NCI-H524 (cell line): ENCODE data around the gene CD5L.

Experiments
- DNase-seq, 2 experiments: peaks; one replicate each; lab custom pipeline; 2025; lab: John Stamatoyannopoulos, UW

CD5L gene

GRCh38 chr1:157841708-157842107 lies at the start of gene CD5L:
CD5L (minus strand) TSS chr1:157841808; CDS start chr1:157841701, 107 bp downstream.
- DNase-seq = no peak

DNA sequence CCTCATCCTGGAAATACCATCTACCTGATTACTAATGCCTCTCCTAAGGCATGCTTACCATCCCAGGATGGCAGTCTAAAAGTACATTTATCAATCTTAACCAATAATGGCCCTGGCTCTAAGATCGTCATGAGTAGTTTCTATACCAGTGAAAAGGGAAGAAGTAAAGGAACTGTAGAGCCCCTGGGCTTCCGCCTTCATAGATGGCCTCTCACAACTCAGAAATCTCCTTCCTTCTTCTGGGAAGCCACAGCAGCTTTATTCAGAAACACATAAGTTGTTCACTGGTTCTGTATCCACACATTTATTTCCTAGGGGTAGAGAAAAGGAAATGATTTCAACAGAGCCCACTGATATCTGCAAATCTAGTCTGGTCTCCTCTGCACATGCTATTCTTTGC lies 41.0 kb upstream of the CD5L start:
- DNase-seq = no peak

- no peak for DNase-seq
Observed at GRCh38 chr1:157880621-157881020, 39.0 kb upstream of the CD5L start.

DNA sequence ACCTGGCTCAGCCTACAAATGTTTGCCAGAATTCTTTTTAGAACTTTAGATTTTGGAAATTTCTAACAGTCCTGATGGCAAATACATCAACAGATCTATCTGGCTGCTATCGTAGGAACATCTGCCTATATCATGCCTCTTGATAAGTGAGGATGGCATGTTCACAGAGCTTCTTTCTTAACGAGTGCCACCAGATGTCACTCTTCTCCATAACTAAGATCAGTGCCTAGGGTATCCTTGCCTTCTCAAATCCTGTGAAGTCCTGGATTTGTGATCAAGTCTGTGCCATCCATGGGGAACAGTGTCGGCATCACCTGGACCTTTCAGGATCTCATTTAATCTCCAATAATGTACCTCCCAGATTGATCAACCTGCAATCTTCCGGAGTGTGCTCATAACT lies 36.5 kb upstream of the CD5L start:
- peak in 1 of 2 experiments; percentile 31 for DNase-seq

GRCh38 chr1:157870490-157870889 lies 28.9 kb upstream of the CD5L start:
- no peak for DNase-seq

DNA sequence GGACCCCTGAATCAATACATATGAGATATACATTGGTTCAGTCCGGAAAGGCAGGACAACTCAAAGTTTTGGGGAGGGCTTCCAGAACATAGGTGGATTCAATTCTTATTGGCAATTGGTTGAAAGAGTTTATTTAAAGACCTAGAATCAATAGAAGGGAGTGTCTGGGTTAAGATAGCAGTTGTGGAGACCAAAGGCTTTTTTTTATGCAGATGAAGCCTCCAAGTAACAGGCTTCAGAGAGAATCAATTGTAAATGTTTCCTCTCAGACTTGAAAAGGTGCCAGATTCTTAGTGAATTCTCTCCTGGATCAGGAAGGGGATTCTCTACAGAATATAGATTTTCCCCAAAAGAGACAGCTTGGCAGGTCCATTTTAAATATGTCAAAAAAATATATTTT lies 27.0 kb upstream of the CD5L start:
- DNase-seq = no peak

DNA sequence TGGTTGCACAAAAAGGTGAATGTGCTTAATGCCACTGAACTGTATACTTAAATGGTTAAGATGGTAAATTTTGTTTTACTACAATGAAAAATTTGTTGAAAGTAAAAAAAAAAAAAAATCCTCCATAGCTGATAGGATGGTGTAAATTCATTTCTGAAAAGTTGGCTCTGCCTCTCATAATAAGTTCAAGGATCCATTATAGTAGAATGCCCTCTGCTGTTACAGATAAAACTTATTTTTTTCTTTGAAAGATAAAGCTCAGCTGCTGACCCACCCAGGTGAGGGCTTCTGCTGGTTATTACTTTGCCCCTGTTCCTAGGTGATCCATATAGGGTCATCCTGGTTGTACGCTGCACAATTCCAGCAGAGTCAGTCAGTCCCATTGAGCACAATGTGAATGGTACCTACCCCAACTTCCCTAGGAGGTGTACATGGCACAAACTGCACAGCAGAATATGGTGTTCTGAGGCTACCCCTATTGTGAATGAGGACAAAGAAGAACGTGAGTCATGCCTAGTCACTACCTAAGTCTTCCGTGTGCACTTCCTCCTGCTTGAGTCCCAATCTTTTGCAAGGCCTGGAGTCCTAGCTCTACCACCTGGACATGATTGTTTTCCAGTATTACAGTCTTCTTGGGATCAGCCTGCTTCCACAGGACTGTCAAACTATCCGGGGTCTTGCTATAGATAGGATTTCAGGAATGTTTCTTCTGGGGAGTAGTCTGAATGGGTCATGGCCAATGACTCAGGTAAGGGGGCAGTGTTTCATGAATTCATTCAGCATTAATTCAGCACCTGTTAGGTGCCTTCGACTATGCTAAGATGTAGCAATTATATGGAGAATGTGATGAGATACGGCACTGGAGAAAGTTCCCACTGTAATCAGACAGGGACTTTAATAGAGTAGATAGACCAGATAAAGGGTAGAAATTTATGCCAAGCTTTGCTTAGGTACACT lies 20.8 kb upstream of the CD5L start:
- DNase-seq = no peak

- DNase-seq = no peak
Observed at GRCh38 chr1:157856538-157856937, 14.9 kb upstream of the CD5L start.

DNA sequence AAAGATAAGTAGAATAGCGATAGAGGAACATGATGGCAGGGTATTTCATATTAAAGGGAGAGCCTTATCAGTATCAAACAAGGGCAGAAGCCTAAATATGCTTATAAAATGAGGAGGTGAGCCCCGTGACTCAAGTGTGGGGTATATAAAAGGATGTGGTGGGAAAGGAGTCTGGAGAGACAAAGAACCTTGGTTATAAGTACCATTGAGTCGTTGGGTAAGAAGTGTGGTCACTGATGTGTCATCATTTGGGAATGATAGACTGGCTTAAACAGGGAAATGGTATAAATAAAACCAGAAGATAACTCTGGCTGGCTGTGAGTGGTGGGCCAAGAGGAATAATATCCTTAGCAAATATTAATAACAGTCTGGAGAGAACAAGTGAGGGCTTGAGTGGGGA lies 10.9 kb upstream of the CD5L start:
- DNase-seq = no peak

DNA sequence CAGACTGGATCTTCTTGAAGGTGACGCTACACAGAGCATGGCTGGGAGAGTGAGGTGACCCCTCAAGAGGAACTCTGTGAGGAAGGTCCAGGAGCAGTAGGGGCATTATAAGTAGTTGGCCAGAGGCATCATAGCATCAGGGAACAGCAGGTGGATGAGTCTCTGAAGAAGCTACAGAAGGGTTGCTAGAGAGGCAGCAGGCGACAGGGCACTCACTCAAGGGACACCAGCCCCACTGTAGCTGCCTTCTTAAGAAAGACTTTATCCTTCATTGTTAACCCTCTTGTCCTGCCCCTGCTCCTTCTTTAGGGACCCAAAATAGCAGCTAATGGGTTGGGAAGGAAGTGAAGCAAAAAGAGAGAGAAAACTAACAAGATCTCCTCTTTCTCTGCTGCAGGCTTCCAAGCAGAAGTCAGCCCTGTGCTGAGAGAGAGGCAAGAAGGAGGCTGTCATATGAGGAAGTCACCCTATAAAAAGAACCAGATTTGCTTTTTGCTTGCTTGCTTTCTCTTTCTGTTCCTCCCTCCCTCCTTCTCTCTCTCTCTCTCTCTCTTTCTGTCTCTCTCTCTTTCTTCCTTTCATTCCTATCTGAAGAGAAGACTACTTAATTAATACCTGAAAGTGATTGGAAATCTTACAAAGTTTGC lies 7.7 kb upstream of the CD5L start:
- DNase-seq = no peak

DNA sequence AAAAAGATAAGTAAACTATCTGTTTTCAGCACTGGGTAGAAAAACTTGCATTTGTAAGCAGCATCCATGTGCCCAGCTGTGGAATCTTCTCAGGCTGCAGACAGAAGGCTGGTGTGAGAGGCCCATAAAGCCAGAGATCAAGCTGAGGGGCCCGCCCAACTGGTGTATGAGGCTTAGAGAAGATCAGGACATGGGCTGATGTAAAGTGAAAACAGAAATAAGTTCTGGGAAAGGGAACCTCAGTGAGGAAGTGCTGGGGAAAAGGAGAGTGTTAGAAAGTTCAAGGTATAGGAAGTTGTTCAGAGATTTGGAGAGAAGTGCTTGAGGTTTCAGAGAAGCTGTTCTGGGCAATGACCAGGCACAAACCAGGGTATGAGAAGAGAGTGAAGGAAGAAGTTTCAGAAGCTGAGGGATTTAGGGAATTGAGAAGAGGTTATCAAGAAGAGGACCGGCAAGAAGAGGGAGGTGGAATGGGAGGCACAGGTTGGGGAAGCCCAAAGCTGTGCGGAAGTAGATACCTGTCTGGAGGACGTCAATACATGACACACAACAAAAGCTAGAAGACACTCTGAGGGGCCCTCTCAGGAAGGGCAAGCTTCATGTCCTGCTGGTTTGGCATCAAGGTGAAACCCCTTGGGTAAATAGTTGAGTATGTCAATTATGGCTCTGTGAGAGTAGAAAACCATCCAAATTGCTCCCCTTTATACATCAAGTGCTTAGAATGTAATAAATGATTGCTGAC lies 2.7 kb upstream of the CD5L start:
- DNase-seq = no peak

DNA sequence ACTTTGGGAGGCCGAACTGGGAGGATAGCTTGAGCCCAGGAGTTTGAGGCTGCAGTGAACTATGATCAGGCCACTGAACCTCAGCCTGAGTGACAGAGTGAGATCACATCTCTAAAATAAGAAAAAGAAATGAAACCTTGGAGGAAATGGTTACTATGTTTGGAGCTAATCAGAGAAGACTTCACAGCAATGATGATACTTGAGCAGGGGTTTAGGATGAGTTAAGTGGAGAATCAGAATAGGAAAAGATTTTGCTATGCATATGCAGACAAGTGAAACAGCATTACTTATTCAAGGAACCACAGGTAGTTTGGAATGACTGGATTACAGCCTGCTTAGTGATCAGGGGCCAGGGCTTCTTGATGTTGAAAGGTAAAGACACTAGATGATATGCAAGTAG lies 1.3 kb upstream of the CD5L start:
- no peak for DNase-seq

DNA sequence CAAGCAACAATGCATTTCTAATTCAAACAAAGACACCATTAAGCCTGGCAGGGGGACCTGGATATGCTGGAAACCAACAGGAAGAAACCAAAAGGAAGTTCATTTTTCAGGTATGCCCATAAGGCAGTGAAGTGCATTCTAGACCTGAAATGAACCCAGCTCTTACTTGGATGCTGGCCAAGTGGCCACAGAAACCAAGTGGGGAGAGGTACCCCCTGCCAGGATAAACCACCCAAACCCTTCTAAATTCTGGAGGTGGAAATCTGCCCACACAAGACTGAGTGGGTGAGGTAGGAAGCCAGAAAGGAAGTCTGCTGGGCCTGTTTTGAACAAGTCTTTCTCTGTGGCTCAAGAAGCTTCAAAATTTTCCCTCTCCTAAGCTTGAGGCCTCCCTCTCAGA lies 2.6 kb downstream of the CD5L start:
- no peak for DNase-seq

DNA sequence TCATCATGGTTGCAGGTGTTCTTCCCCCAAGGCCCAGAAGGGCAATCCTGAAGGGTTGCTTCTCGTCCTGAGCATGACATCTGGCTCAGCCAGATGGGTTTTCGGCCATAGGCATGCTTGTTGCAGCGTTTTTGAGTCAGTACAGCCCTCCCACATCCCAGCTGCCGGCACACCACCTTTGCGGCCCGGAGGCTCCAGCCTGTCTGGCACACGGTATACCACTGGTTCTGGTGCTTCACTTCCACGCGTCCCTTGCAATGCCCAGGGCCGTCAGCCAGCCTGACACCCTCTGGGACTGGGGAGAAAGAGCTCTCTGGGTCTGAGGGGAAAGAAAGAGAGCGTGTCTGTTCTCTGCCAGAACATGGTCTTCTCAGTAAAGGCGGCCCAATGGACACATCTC lies 7.2 kb downstream of the CD5L start:
- no peak for DNase-seq

- DNase-seq = no peak
Observed at GRCh38 chr1:157833145-157833544, 8.5 kb downstream of the CD5L start.

DNA sequence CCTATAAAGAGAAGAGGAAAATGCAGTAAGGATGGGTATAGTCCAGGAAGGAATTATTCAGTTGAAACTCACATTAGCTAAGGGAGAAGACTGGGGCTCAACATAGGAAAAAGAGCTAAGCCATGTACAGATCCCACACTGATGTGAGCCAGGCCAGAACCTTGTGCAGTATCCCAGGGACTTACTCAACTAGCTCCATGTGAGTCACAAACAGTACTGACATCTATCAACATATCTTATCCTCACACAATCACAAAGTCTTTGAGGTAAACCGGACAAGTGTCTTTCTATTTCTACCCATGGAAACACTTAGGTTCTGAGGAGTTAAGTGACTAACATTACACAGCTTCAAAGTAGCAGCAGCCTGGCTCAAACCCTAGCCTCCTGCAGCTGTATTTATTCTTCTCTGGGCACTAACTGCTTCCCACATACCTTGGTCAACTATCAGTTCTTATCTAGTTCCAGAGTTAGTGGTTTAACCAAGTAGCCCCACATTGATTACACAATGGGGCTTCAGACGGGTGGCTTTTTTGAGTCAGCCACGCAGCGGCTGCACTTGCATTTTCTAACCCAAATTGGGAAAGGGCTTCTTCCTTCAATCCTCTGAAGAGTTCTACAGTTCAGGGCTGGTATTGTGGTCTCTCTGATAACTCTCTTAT lies 9.5 kb downstream of the CD5L start:
- DNase-seq = no peak

GRCh38 chr1:157830887-157831286 lies 10.7 kb downstream of the CD5L start:
- no peak for DNase-seq

DNA sequence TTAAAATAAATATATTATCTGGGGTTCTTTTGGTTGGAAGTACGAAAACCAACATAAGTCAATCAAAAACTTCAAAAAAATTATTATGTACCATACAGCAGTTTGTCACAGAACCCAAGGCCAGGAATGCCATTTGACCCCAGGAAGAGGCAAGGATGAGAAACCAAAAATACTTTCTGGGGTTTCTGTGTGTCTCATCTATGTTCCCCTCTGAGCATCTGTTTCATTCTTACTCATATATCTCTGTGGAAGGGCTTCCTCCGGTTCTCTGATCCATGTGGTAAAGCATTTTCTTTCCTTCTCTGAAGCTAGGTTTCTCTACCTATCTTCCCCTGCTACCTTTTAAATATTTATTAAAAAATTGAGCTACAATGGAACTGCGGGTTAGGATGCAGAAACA lies 11.9 kb downstream of the CD5L start:
- DNase-seq = no peak

DNA sequence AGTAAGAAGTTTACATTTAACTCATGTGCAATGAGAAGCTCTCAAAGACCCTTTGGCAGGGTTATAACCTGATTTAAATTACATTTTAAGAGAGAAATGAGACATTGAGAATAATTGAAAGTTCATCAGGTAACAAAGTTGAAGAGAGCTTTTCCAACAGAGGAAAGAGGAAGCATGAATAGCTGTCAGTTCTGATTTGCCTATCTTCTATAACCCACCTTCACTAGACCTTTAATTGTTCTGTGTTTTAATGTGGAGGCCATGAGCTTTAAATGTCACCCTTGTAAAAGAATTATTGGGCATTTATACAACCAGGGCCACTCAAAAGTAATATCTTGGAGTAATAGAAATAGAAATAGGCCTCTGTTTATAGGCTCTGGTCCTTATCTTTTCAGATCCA lies 12.4 kb downstream of the CD5L start:
- no peak for DNase-seq

DNA sequence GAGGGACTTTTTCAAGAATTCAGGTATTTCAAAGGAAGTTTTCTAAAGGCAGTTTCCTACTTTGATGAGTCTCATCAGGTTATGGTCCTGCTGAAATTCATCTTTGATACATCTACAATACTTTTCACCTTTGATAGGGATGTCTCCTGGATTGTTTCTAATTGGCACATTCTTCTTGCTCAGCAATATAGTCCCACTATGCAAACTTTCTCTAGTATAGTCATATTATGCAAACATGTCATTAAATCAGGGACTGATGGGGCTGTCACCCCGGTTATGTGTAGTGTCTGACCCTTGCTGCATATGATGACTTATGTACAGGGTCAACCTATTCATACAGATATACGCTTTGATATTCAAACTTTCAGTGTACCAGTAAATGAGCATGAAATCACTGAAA lies 21.3 kb downstream of the CD5L start:
- no peak for DNase-seq

GRCh38 chr1:157819896-157820295 lies 21.7 kb downstream of the CD5L start, which contains the start of gene FCRL1:
FCRL1 (minus strand) TSS chr1:157820120; CDS start chr1:157820037, 83 bp downstream.
- DNase-seq = no peak

GRCh38 chr1:157819215-157819614 lies 22.4 kb downstream of the CD5L start:
- no peak for DNase-seq
